Measurements from ENCODE around the gene GTF2F2. TPM values are rescaled to one million over a fixed set of nuclear protein-coding genes. Genes with fewer than 3 reads are reported as not detected.

Gene GTF2F2
- total and polyA plus RNA-seq, 9 donors, result 12.4 to 19.2 (median 14.6) TPM

DNA sequence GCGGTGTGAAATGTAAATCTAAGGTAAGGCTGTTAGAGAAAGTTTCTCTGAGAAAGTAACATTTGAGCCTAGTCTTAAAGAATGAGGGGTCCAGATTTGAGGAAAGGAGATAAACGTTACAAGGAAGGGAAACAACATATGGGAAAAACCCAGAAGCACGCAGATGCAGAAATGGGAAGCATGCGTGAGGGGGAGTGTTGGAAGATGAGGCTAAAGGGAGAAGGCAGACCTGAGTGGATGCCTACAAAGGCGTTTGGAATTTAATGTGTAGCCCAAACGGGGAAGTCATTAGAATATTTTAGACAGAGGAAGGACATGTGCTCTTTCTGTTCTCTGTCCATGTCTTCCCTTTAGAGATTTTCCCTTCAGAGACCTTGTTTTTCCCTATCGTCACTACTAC is 159.7 kb downstream of the GTF2F2 start:
- no peak for DNase-seq
- intact Hi-C loops (cut with DNase I), result no loop called here
- TF ChIP-seq POLR2A (IDR thresholded peaks at IDR 0.05) (no peak), EP300 (IDR thresholded peaks at IDR 0.05) (no peak)
- no peak overlapping the region for H3K27ac ChIP-seq
- H3K4me1 ChIP-seq (ENCODE audit: insufficient read depth), result no peaks in the 10 kb centered on the region
- H3K27me3 ChIP-seq, result no peaks in the 10 kb centered on the region
- H3K9me3 ChIP-seq, result no peaks in the 10 kb centered on the region
- 74 to 79% (median 79%) methylated on average over 7 of the region's 7 CpGs for whole genome bisulfite sequencing, 3 donors
- H3K4me3 ChIP-seq, result no peak overlapping the region
- H3K36me3 ChIP-seq, result no peaks in the 10 kb centered on the region

DNA sequence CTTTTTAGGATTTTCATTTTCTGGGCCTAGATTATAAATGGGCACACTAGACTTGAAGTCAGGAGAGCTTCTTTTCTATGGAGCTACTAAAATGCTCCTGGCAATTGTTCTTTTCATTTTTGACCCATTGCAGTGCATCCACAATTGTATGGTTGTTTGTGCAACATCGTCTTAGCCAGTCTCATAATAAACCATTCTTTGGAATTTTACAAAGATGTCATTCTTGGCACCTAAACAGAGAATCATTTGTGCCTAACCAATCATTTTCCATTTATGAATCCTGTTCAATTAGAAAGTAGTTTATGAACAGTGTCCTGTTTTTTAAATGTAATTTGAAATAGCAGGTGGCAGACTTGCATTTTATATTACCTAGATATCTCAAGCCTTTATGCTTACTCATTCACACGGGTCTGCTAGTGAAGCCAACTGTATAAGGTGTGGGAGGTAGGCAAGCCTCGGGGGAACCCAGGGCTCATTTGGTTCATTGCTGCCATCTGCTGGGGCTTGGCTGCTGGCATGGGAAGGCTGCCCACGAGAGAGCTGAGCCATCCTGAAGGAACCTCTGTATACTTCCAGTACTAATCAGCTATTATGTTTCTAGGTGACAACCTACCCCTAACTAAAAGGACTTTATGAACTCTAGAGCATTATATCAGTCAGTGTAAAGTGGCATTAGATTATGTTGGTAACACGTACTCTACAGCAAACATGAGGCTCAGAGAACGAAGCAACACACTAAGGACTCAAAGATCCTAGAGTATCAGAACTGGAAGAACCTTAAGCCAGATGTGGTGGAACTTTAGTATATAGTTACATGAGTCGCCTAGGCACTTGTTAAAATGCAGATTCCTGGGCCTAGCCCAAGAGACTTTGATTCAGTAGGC is 160.7 kb downstream of the GTF2F2 start:
- TF ChIP-seq, protein P1, sequence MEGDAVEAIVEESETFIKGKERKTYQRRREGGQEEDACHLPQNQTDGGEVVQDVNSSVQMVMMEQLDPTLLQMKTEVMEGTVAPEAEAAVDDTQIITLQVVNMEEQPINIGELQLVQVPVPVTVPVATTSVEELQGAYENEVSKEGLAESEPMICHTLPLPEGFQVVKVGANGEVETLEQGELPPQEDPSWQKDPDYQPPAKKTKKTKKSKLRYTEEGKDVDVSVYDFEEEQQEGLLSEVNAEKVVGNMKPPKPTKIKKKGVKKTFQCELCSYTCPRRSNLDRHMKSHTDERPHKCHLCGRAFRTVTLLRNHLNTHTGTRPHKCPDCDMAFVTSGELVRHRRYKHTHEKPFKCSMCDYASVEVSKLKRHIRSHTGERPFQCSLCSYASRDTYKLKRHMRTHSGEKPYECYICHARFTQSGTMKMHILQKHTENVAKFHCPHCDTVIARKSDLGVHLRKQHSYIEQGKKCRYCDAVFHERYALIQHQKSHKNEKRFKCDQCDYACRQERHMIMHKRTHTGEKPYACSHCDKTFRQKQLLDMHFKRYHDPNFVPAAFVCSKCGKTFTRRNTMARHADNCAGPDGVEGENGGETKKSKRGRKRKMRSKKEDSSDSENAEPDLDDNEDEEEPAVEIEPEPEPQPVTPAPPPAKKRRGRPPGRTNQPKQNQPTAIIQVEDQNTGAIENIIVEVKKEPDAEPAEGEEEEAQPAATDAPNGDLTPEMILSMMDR (IDR thresholded peaks at IDR 0.05), result peak in 1 of 3 donors; percentile 44
- no peak for TF ChIP-seq EP300 (IDR thresholded peaks at IDR 0.05)
- TF ChIP-seq POLR2A (IDR thresholded peaks at IDR 0.05), result no peak
- DNase-seq, result peak; percentile 48 to 70 (median 66)
- 42 to 45% (median 44%) methylated on average over 7 of the region's 7 CpGs for WGBS, 3 donors
- H3K27ac ChIP-seq, result no peak overlapping the region
- no peaks in the 10 kb centered on the region for H3K36me3 ChIP-seq
- H3K27me3 ChIP-seq, result no peaks in the 10 kb centered on the region
- no peaks in the 10 kb centered on the region for H3K9me3 ChIP-seq
- no peak overlapping the region for H3K4me3 ChIP-seq
- intact Hi-C loops (cut with DNase I), result no loop called here
- no peaks in the 10 kb centered on the region for H3K4me1 ChIP-seq (ENCODE audit: insufficient read depth)

DNA sequence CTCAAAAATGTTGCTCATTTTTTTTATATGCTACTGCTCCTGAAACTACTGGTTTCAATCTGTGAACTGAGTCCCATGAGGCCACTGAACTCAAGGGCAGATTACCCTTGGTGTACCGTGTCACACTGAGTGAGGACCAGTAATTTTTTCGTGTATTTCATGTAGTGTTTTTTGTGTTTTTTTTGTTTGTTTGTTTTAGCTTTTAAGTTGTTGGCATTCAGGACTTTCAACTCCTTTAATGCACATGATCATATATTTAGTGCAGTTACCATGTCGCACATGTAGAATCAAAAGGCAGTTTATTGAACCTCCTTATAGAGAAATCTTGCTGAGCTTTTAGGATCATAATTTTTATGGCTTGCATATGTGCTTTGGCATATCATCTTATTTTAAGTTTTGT is 162.7 kb downstream of the GTF2F2 start:
- Histone ChIP-seq H3K36me3 (no peaks in the 10 kb centered on the region), H3K27ac (no peak overlapping the region), H3K27me3 (no peaks in the 10 kb centered on the region), H3K9me3 (no peaks in the 10 kb centered on the region), H3K4me1 (ENCODE audit: insufficient read depth) (no peaks in the 10 kb centered on the region), H3K4me3 (no peak overlapping the region)
- TF ChIP-seq POLR2A (IDR thresholded peaks at IDR 0.05) (no peak), EP300 (IDR thresholded peaks at IDR 0.05) (no peak)
- TF ChIP-seq, protein P1 (IDR thresholded peaks at IDR 0.05), result no peak
- 78 to 84% (median 83%) methylated on average over 3 of the region's 3 CpGs for WGBS, 3 donors
- intact Hi-C loops (cut with DNase I), result no loop called here
- DNase-seq, result no peak

DNA sequence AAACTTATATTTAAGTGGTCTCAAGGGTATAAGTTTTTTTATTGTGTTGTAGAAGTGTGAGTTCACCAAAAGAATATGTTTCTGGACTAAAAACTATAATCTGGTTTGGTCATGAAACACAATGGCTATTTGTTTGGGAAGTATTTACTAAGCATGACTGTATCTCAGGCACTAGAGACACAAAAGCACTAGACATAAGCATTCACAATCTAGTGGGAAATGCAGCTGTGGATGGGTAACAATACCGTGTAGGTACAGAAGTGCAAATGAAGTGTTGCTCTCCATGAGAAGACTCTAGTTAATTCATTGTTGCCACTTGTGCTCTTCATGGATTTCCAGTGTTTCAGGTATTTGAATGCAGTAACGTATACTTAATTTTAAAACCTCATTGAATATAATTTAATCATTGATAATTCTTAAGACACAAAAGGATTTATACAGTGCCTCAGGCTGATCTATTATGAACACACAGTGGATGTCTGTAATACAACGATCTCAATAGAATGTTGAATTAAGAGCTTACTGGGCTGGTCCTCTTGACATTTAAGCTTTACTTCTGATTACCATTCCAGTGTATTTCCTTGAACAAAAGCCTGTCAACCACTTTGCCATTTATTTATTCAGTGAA is 169.7 kb downstream of the GTF2F2 start:
- Histone ChIP-seq H3K9me3 (no peaks in the 10 kb centered on the region), H3K27me3 (no peaks in the 10 kb centered on the region), H3K36me3 (no peaks in the 10 kb centered on the region), H3K4me1 (ENCODE audit: insufficient read depth) (no peaks in the 10 kb centered on the region), H3K27ac (no peak overlapping the region), H3K4me3 (no peak overlapping the region)
- no peak for DNase-seq
- 93 to 95% (median 93%) methylated on average over 3 of the region's 3 CpGs for WGBS, 3 donors
- TF ChIP-seq, protein P1 (IDR thresholded peaks at IDR 0.05), result no peak
- no peak for TF ChIP-seq POLR2A (IDR thresholded peaks at IDR 0.05)
- TF ChIP-seq EP300 (IDR thresholded peaks at IDR 0.05), result no peak
- intact Hi-C loops (cut with DNase I), result no loop called here

DNA sequence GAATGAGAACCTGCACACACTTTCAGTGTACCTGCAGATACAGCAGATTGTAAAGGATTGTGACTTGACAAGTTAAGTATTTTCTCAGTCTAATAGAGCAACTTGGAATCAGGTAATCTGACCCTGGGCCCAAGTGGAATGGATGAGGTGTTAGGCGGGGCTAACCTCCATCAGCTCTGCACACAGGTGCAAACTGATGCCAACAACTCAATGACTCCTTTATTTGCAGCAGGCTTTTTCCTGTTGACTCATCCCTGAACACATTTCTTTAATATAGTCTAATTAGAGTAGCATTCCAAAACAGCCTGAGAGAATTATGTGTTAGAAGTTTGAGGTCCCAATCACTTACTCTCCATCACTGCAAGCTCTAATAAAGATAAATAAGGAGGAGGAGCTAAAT is 171.9 kb downstream of the GTF2F2 start:
- Histone ChIP-seq H3K27me3 (no peaks in the 10 kb centered on the region), H3K36me3 (no peaks in the 10 kb centered on the region), H3K9me3 (no peaks in the 10 kb centered on the region), H3K4me3 (no peak overlapping the region), H3K27ac (no peak overlapping the region), H3K4me1 (ENCODE audit: insufficient read depth) (no peaks in the 10 kb centered on the region)
- intact Hi-C loops (cut with DNase I), result no loop called here
- no peak for DNase-seq
- 90 to 100% (median 100%) methylated on average over 1 of the region's 1 CpG for WGBS, 3 donors
- TF ChIP-seq EP300 (IDR thresholded peaks at IDR 0.05) (no peak), POLR2A (IDR thresholded peaks at IDR 0.05) (no peak)
- TF ChIP-seq, protein P1 (IDR thresholded peaks at IDR 0.05), result no peak

Measured in ovary (tissue), 9 donors.